Sigmoid colon (tissue), 4 donors: ENCODE data around the gene RPL12.

Experiments
- POLR2AphosphoS5 ChIP-seq, 4 donors: sonication (generic); formaldehyde crosslinking; IDR thresholded peaks; one replicate each; pipeline ENCODE4 v1.6.1; 2017; ENCODE audit warnings: antibody characterized with exemption in 4 of 4
- TF ChIP-seq, protein P1 (sequence below), 4 experiments: fragments of 450-650 bp in 3 of 4; fragments of 200-600 bp in 1 of 4; IDR thresholded peaks; one replicate each; pipeline ENCODE4 v1.5.1; 2016 to 2019; ENCODE audit warnings: antibody characterized with exemption in 4 of 4, mild to moderate bottlenecking in 3 of 4, moderate library complexity in 2 of 4

DNA sequence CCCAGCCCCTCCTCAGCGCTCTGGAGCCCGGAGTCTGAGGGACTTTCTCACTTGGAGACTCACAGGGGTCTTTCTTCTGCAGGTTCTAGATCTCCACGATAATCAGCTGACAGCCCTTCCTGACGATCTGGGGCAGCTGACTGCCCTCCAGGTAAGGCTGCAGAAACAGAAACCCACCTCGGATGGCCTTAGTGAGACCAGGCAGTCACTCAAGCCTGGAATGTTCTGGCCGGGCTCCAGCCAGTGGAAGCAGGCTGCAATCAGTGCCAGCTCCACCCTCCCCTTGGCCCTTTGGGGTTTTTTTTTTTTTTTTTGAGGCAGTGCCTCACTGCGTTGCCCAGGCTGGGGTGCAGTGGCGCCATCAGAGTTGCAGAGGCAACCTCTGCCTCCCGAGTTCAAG, 7.7 kb upstream of the RPL12 start:
- TF ChIP-seq, protein P1, sequence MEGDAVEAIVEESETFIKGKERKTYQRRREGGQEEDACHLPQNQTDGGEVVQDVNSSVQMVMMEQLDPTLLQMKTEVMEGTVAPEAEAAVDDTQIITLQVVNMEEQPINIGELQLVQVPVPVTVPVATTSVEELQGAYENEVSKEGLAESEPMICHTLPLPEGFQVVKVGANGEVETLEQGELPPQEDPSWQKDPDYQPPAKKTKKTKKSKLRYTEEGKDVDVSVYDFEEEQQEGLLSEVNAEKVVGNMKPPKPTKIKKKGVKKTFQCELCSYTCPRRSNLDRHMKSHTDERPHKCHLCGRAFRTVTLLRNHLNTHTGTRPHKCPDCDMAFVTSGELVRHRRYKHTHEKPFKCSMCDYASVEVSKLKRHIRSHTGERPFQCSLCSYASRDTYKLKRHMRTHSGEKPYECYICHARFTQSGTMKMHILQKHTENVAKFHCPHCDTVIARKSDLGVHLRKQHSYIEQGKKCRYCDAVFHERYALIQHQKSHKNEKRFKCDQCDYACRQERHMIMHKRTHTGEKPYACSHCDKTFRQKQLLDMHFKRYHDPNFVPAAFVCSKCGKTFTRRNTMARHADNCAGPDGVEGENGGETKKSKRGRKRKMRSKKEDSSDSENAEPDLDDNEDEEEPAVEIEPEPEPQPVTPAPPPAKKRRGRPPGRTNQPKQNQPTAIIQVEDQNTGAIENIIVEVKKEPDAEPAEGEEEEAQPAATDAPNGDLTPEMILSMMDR (IDR thresholded peaks at IDR 0.05): no peak
- no peak for TF ChIP-seq POLR2AphosphoS5 (IDR thresholded peaks at IDR 0.05)
